Measurements from ENCODE around the gene TEKTIP1.
"Not testable (repeated sequence)": the region's sequence is repeated elsewhere in the genome, so short reads cannot be mapped to it uniquely, and the experiment has no call there.

The TEKTIP1 gene

GRCh38 chr19:3507371-3508120 is 31.4 kb upstream of the TEKTIP1 start:
- no peak for DNase-seq (ENCODE audit: low read depth)

- not testable (repeated sequence) for DNase-seq (ENCODE audit: low read depth)
Observed at GRCh38 chr19:3508121-3508661, 30.8 kb upstream of the TEKTIP1 start.

- DNase-seq (ENCODE audit: low read depth) = no peak
Observed at GRCh38 chr19:3508771-3509535, 30.0 kb upstream of the TEKTIP1 start.

- no peak for DNase-seq (ENCODE audit: low read depth)
Observed at GRCh38 chr19:3509566-3509989, 29.4 kb upstream of the TEKTIP1 start.

GRCh38 chr19:3510727-3511126 is 28.2 kb upstream of the TEKTIP1 start:
- no peak for DNase-seq (ENCODE audit: low read depth)

GRCh38 chr19:3511506-3512251 is 27.3 kb upstream of the TEKTIP1 start:
- no peak for DNase-seq (ENCODE audit: low read depth)

GRCh38 chr19:3512562-3513228 is 26.3 kb upstream of the TEKTIP1 start:
- no peak for DNase-seq (ENCODE audit: low read depth)

- DNase-seq (ENCODE audit: low read depth) = no peak
Observed at GRCh38 chr19:3513229-3514140, 25.5 kb upstream of the TEKTIP1 start.

GRCh38 chr19:3514930-3515329 is 24.0 kb upstream of the TEKTIP1 start:
- DNase-seq (ENCODE audit: low read depth) = no peak

- DNase-seq (ENCODE audit: low read depth) = peak; percentile 38
Observed at GRCh38 chr19:3515891-3516422, 23.0 kb upstream of the TEKTIP1 start.

GRCh38 chr19:3516675-3517207 is 22.2 kb upstream of the TEKTIP1 start:
- DNase-seq (ENCODE audit: low read depth) = no peak

GRCh38 chr19:3517638-3518037 is 21.3 kb upstream of the TEKTIP1 start:
- DNase-seq (ENCODE audit: low read depth) = no peak

- DNase-seq (ENCODE audit: low read depth) = no peak
Observed at GRCh38 chr19:3518255-3518654, 20.7 kb upstream of the TEKTIP1 start.

- no peak for DNase-seq (ENCODE audit: low read depth)
Observed at GRCh38 chr19:3518659-3519058, 20.3 kb upstream of the TEKTIP1 start.

GRCh38 chr19:3519126-3519525 is 19.8 kb upstream of the TEKTIP1 start:
- DNase-seq (ENCODE audit: low read depth) = no peak

GRCh38 chr19:3520166-3521103 is 18.5 kb upstream of the TEKTIP1 start:
- no peak for DNase-seq (ENCODE audit: low read depth)

- no peak for DNase-seq (ENCODE audit: low read depth)
Observed at GRCh38 chr19:3521104-3521445, 17.9 kb upstream of the TEKTIP1 start.

- no peak for DNase-seq (ENCODE audit: low read depth)
Observed at GRCh38 chr19:3522421-3523360, 16.3 kb upstream of the TEKTIP1 start.

Measured in fibroblast of gingiva (primary cell).